ENCODE results near the gene RAI1.

GRCh38 chr17:17728550-17729251, 47.4 kb downstream of the RAI1 start:
- no peak for TF ChIP-seq MAX (IDR thresholded peaks at IDR 0.05)
- TF ChIP-seq KDM1A (CRISPR knock-in tag; IDR thresholded peaks at IDR 0.05): no peak
- no peak for TF ChIP-seq ZNF607 (CRISPR knock-in tag; IDR thresholded peaks at IDR 0.05; ENCODE audit: borderline replicate concordance)
- TF ChIP-seq ELF4 (CRISPR knock-in tag; IDR thresholded peaks at IDR 0.05; ENCODE audit: borderline replicate concordance): no peak
- TF ChIP-seq TAF15 (IDR thresholded peaks at IDR 0.05; ENCODE audit: low read depth, low read length, poor library complexity, severe bottlenecking): no peak
- TF ChIP-seq KLF13 (CRISPR knock-in tag; IDR thresholded peaks at IDR 0.05): no peak
- no peak for TF ChIP-seq ZNF644 (CRISPR knock-in tag; IDR thresholded peaks at IDR 0.05; ENCODE audit: low read depth)
- TF ChIP-seq NR2F2 (IDR thresholded peaks at IDR 0.05; ENCODE audit: borderline replicate concordance, low read depth): no peak
- TF ChIP-seq RBM39 (IDR thresholded peaks at IDR 0.05; ENCODE audit: low read depth, low read length, poor library complexity, severe bottlenecking): no peak
- TF ChIP-seq ZNF33A (CRISPR knock-in tag; IDR thresholded peaks at IDR 0.05; ENCODE audit: borderline replicate concordance): no peak
- no peak for TF ChIP-seq NCOA1 (CRISPR knock-in tag; IDR thresholded peaks at IDR 0.05)
- TF ChIP-seq TBP (CRISPR knock-in tag; IDR thresholded peaks at IDR 0.05): no peak
- no peak for TF ChIP-seq HIVEP1 (CRISPR knock-in tag; IDR thresholded peaks at IDR 0.05)
- no peak for TF ChIP-seq JUNB (CRISPR knock-in tag; IDR thresholded peaks at IDR 0.05; ENCODE audit: borderline replicate concordance)

Data from HepG2 (cell line).